Ammon's horn (tissue), 1 donor: ENCODE data around the gene MUCL3.
"Not testable (repeated sequence)": the region's sequence is repeated elsewhere in the genome, so short reads cannot be mapped to it uniquely, and the experiment has no call there.

Experiments used
- DNase-seq: peaks from one replicate; pipeline ENCODE4 v3.0.0-alpha.2; 2016; ENCODE audit warnings: low spot score

MUCL3 gene

GRCh38 chr6:30940361-30940986, at the start of gene MUCL3:
TSS of gene MUCL3 (plus strand) at chr6:30940973. CDS start at chr6:30941000, 27 bp downstream.
- no peak for DNase-seq

GRCh38 chr6:30891450-30891723, 49.4 kb upstream of the MUCL3 start:
- no peak for DNase-seq

- no peak for DNase-seq
Observed at GRCh38 chr6:30891816-30892538, 48.8 kb upstream of the MUCL3 start.

- no peak for DNase-seq
Observed at GRCh38 chr6:30893001-30893591, 47.7 kb upstream of the MUCL3 start.

- DNase-seq, result no peak
Observed at GRCh38 chr6:30893666-30894065, 47.1 kb upstream of the MUCL3 start.

- no peak for DNase-seq
Observed at GRCh38 chr6:30894381-30894780, 46.4 kb upstream of the MUCL3 start.

GRCh38 chr6:30894935-30895334, 45.8 kb upstream of the MUCL3 start:
- no peak for DNase-seq

- DNase-seq, result no peak
Observed at GRCh38 chr6:30895343-30895742, 45.4 kb upstream of the MUCL3 start.

- no peak for DNase-seq
Observed at GRCh38 chr6:30896541-30896940, 44.2 kb upstream of the MUCL3 start.

- no peak for DNase-seq
Observed at GRCh38 chr6:30897882-30898281, 42.9 kb upstream of the MUCL3 start.

- DNase-seq, result no peak
Observed at GRCh38 chr6:30898750-30899360, 41.9 kb upstream of the MUCL3 start.

GRCh38 chr6:30900863-30901417, 39.8 kb upstream of the MUCL3 start:
- no peak for DNase-seq

GRCh38 chr6:30901436-30901835, 39.3 kb upstream of the MUCL3 start:
- no peak for DNase-seq

GRCh38 chr6:30902196-30902595, 38.6 kb upstream of the MUCL3 start:
- DNase-seq, result not testable (repeated sequence)

GRCh38 chr6:30902709-30903108, 38.1 kb upstream of the MUCL3 start:
- no peak for DNase-seq

- DNase-seq, result no peak
Observed at GRCh38 chr6:30903236-30903635, 37.5 kb upstream of the MUCL3 start.

GRCh38 chr6:30907290-30907757, 33.4 kb upstream of the MUCL3 start:
- not testable (repeated sequence) for DNase-seq

- peak; percentile 99 for DNase-seq
Observed at GRCh38 chr6:30907758-30908591, 32.8 kb upstream of the MUCL3 start, which contains the start of gene GTF2H4. TSS of gene GTF2H4 (plus strand) at chr6:30908207.

GRCh38 chr6:30908700-30909099, 32.1 kb upstream of the MUCL3 start:
- no peak for DNase-seq

- DNase-seq, result not testable (repeated sequence)
Observed at GRCh38 chr6:30910473-30910872, 30.3 kb upstream of the MUCL3 start.

GRCh38 chr6:30912746-30913520, 27.8 kb upstream of the MUCL3 start:
- DNase-seq, result no peak
